ENCODE data around the gene FSTL5.

Gene FSTL5

DNA sequence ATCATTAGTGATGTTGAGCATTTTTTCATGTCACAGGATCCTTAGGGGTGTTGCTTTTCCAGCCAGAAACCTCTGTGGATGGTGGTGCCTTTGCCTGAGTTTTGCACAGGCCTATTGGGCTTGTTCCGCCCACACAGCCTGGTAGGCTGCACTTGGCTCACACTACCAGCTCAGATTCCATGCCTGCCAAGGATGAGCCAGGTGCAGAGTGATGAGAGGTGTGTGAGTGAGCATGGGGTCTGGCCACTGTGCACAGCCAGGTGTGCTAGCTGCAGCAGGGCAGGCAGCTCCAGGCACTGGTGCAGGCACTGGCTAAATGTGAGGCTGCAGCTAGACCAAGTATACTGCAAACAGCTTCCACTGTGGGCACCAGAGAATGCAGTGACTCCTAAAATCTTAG lies 341.6 kb downstream of the FSTL5 start:
- H3K4me3 ChIP-seq (ENCODE audit: low read length) = no peak overlapping the region
- no peak for DNase-seq (ENCODE audit: low read depth)
- TF ChIP-seq, protein P1, sequence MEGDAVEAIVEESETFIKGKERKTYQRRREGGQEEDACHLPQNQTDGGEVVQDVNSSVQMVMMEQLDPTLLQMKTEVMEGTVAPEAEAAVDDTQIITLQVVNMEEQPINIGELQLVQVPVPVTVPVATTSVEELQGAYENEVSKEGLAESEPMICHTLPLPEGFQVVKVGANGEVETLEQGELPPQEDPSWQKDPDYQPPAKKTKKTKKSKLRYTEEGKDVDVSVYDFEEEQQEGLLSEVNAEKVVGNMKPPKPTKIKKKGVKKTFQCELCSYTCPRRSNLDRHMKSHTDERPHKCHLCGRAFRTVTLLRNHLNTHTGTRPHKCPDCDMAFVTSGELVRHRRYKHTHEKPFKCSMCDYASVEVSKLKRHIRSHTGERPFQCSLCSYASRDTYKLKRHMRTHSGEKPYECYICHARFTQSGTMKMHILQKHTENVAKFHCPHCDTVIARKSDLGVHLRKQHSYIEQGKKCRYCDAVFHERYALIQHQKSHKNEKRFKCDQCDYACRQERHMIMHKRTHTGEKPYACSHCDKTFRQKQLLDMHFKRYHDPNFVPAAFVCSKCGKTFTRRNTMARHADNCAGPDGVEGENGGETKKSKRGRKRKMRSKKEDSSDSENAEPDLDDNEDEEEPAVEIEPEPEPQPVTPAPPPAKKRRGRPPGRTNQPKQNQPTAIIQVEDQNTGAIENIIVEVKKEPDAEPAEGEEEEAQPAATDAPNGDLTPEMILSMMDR (conservative IDR thresholded peaks at IDR 0.05; ENCODE audit: low read depth, low read length) = no peak

DNA sequence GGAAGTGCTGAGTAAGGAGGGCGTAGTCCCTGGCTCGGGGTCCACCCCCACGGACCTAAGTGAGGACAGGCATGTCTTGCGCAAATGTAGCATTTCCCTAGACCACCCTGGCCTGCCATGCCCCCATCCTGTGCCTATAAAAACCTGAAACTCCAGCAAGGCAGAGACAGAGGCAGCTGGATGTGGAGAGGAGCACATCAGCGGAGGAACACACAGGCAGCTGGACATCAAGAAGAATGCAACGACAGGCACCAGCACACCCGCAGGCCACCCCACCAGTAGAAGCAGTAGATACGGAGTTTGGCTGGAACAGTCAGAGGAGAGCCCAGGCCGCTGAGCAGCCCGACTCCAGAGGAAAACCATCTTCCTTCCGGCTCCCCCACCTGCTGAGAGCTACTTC lies 345.9 kb downstream of the FSTL5 start:
- H3K4me3 ChIP-seq (ENCODE audit: low read length) = no peak overlapping the region
- DNase-seq (ENCODE audit: low read depth) = no peak
- TF ChIP-seq, protein P1 (conservative IDR thresholded peaks at IDR 0.05; ENCODE audit: low read depth, low read length) = no peak

DNA sequence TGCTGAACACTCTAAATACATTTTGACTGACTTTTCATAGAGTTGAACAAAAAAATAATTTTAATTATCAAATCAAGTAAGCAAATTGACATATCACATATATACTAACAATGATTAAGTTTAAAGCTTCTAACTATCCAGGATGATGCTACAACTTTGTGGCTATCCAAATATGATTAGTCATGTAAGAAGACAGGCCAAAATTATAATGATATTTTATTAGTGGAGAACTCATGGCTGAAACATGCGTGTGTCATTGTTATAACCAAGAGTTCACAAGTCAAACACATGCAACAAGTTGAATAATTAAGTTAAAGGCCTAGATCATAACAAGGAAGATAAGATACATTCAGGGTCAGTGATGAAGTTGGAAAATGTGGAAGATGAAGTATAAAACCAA lies 346.8 kb downstream of the FSTL5 start:
- no peak overlapping the region for H3K4me3 ChIP-seq (ENCODE audit: low read length)
- TF ChIP-seq, protein P1 (conservative IDR thresholded peaks at IDR 0.05; ENCODE audit: low read depth, low read length) = no peak
- no peak for DNase-seq (ENCODE audit: low read depth)

DNA sequence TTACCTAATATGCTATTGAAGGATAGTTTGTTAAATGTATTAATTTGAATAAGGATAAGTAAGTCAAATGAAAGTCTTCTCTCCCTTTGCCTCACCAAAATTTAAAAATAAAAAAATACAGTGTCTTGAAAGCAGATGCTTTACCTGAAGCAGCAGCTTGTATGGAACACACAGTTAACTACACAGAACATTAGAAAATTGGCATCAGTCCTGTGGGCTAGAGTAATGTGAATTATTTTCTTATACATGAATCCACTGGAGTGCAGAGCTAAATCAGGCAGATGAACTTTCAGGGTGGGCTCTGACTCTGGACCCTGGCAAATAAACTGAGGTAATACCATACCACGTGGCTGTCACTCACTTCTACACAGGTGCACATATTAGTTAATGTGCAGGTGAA lies 348.0 kb downstream of the FSTL5 start:
- TF ChIP-seq, protein P1 (conservative IDR thresholded peaks at IDR 0.05; ENCODE audit: low read depth, low read length) = no peak
- no peak overlapping the region for H3K4me3 ChIP-seq (ENCODE audit: low read length)

DNA sequence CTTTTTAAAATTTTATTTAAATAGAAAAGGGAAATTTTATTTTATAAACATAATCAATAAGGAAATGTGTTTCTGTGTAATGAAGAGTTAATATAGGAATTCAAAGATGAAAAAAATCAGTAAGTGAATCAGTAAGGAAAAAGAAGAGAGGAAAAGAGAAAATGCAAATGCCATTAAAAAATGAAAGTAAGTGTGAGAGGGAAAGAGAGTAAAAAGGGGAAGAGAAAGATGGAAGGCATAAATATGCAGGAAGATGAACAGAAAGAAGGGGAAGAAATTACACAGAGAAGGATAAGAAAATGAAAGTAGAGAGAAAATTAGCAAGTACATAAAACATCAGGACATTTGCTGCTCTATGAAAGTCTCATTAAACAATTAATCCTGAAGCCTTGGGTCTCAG lies 349.9 kb downstream of the FSTL5 start:
- TF ChIP-seq, protein P1 (conservative IDR thresholded peaks at IDR 0.05; ENCODE audit: low read depth, low read length) = no peak
- DNase-seq (ENCODE audit: low read depth) = no peak
- H3K4me3 ChIP-seq (ENCODE audit: low read length) = no peak overlapping the region

More for the DNA sequence above, 348.0 kb downstream of the FSTL5 start:
- DNase-seq (ENCODE audit: low read depth) = no peak

DNA sequence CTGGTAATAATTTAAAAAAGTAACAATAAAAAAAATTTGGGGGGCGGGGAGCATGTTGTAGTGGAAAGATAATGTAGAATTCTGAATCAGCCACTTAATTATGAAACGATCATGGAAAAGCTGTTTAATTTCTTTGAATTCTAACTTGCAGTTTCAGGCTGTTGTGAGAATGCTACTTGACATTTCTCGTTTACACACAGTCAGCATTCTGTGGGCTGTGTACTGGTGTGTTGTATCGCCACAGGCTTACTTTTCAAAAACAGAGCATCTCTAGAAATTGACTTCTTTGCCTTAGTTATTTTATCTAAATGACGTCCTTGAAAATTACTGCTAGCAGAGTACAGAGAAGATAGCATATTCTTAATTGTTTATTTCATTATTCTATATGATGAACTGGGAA lies 350.4 kb downstream of the FSTL5 start:
- no peak for DNase-seq (ENCODE audit: low read depth)
- no peak overlapping the region for H3K4me3 ChIP-seq (ENCODE audit: low read length)
- TF ChIP-seq, protein P1 (conservative IDR thresholded peaks at IDR 0.05; ENCODE audit: low read depth, low read length) = no peak

DNA sequence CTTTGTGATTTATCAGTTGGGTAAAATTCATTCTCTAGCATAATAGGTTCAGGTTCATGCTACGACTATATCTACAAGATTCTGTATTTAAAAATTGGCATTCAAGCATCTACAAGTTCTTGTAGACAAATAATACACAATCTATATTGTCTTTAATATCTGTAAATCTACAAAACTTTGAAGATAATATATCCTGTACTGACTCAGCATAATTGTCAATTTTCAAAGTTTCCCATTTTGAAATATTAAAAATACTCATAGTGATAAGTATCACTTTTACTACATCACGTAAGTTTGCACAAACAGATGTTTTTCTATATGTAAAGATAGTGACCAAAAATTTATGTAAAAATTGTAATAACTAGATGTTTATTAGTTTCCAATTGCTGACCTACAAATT lies 360.6 kb downstream of the FSTL5 start:
- TF ChIP-seq, protein P1 (conservative IDR thresholded peaks at IDR 0.05; ENCODE audit: low read depth, low read length) = no peak
- no peak overlapping the region for H3K4me3 ChIP-seq (ENCODE audit: low read length)
- DNase-seq (ENCODE audit: low read depth) = no peak

Measured in retinal pigment epithelial cell (primary cell).